Tongue (tissue), 2 donors: ENCODE measurements around the gene FGF1. TPM values are rescaled to one million over a fixed set of nuclear protein-coding genes. Genes with fewer than 3 reads are reported as not detected.
A peak's percentile ranks its signal among the peaks of the same experiment; 100 is the strongest.

Source experiments
- DNase-seq: peaks from one replicate; pipeline ENCODE4 v3.0.0-alpha.2; 2015
- total RNA-seq: library from RNA; depleted of rRNA; stranded (reverse); fragments of >200 nt; gene quantifications from one replicate; pipeline ENCODE4 v1.2.3, GENCODE V29; 2014

The FGF1 gene
- total RNA-seq = 8.7 TPM

DNA sequence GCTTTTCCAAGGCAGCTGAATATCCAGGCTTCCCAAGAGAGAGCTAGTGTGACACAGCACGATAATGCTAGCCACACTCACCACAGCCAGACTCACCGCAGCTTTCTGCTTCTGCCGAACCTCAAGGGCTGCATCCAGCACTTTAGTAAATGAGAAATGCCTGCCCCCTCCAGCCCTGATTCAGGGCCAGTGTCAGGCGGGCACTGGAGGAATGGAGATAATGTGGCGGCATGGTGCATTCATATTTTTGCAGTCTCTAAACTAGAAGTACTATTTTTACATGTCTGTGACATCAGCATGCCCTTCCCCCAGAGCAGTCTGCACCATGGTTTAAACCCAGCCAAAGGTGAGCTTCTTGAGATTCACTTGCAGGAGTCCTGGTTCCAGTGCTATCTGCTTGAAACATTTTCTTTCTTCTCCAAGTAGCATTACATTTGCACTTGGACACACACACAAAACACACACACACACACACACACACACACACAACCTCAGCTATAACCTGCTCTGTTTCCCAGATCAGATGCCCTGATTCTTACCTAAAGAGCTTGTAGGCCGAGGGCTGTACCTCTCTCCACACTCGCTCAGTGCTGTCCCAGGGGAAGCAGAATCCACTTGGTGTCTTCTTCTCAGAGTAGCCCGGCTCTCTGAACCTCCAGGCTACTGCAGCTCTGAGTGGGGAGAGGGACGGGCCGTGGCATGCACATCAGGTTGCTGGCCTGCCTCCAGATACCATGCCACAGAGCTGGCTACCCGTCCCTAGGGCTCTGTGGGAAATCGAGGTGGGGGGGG is at the start of gene FGF1:
Gene FGF1, minus strand, starts transcription at position 673 of the 792 bp plus-strand sequence. CDS start 71,963 bp downstream, outside the sequence.
- DNase-seq = peak; percentile 53

DNA sequence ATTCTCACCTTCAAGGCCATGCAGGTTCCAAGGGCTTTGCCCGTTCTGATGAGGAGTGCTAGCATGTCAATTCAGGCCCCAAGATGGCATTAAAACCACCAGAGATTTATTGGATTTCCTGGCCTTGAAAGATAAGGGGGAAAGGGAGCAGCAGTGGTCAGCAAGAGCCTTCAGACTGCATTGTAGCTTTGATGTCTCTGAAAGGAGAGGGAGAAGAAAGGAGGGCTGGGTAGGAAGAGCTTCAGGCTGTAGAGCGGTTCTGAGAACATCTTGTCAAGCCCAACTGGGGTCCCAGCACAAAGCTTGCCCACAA is 41.8 kb upstream of the FGF1 start:
- DNase-seq = no peak

DNA sequence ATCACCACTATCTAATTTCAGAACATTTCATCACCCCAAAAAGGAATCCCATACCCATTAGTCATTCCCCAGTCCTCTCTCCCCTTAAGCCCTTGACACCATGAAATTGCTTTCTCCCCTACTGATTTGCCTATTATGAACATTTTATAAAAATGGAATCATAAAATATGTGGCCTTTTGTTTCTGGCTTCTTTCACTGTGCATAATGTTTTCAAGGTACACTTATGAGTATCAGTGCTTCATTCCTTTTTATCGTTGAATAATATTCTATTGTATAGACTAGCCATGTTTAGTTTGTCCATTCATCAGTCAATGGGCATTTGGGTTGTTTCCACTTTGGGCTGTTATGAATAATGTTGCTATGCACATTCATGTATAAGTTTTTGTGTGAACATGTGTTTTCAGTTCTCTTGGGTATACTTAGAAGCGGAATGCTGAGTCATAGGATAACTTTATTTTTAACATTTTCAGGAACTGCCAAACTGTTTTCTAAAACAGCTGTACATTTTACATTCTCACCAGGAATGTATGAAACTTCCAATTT is 40.4 kb upstream of the FGF1 start:
- DNase-seq = peak; percentile 75

DNA sequence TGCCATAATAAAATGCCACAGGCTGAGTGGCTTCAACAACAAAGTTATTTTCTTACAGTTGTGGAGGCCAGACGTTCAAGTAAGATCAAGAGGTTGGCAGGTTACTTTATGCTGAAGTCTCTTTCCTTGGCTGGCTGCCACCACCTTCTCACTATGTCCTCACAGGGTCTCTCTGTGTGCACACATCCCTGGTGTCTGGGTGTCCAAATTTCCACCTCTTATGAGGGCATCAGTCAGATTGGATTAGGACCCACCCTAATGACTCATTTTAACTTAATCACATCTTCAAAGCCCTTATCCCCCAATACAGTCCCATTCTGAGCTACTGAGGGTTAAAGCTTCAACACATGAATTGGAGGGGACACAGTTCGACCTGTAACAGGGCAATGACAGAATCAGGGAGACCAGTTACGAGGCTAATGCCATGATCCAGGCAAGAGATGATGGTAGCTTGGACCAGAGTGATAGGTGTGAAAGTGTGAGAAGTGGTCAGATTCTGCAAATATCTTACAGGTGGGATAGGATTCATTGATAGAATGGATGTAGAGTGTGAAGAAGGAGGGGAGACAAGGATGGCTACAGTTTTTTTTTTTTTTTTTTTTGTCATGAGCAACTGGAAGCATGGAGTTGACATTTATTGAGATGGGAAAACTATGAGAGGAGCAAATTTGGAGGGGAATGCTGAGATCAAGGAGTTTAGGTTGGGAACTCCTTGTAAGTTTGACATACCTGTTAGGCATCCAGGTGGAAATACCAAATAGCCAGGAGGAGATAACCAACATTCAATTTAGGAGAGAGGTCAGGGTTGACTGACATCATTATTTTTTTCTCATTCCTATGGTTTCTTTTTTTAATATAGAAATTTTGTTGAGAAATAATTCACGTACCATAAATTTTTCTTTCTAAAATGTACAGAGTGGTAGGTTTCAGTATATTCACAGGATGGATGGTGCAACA is 39.6 kb upstream of the FGF1 start:
- DNase-seq = no peak

DNA sequence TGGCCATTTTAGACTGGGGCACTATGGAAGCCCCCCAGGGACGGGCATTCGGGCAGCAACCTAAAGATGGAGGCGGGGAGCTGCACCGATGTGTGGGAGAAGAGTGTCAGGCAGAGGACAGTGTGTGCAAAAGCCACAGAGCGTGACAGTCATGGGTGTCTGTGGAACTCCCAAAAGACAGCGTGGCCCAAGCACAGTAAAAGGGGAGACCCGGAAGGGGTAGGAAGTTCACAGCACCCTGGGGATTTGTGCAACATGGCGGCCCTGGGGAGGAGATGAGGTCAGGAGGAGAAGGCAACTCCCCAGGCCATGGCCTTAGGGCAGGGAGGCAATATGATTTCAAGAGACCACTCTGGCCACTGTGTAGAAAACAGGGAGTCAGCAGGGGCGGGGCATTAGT is 38.9 kb upstream of the FGF1 start:
- no peak for DNase-seq

DNA sequence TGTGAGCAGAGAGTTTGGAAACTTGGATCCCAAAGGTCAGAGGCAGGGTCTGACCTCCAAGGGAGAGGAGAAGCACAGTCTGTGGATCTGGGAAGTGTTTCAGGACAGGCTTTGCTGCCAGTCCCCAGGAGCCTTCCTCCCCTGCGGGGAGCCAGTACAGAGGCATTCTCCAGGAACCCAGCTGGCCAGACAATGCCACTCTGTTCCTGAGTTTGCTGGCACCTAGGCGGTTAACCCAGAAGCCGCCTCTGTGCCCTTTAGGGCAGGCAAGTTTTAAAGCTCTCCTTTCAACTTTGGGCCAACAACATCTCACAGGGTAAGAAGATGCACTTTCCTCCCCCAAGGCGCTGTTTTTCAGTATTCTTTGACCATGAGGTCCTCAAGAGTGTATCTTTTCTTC is 37.0 kb upstream of the FGF1 start:
- no peak for DNase-seq

DNA sequence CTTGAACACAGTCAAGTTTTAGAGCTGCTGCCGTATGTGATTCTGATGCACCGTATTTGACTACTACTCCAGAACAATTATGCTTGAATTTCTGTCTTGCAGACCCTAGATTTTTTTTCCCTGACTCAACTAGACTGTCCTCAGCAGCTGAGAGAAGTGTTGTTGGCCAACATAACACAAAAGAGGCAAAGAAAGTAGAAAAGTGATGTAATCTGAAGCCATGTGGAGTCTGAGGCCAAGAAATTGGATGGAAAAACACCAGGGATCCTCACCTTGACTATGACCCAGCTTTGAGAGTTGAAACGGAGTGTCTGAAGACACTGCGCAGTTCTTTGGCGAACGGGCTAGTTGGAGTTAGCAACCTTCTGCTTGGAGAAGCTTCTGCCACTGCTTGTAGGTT is 36.3 kb upstream of the FGF1 start:
- DNase-seq = peak; percentile 75

DNA sequence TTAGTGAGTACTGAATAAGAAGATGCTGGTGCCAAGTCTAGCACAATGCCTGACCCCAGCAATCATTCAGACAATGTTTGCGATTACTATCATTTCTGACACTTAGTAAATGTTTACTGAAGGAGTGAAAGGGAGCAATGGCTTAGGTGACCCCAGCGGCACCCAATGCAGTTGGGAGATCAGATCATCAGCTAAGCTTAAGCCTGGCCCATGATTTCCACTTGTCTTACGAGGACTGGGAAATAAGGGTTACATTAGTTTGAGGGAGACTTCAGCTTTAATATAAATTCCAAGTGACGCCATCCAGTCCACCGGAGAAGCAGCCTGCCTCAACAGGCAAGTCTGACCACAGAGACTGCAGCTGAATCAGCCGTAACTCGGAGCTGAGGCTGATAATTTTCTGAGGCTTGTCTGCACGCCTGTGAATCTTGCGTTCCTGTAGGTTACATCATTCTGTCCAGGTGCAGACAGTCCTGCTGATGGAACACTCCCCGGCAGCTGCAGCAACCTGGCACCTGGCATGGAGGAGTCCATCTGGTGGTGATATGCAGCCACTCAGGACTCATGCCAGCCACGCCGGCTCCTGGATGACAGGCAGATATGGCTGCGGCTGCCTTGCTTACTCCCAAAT is 34.9 kb upstream of the FGF1 start:
- DNase-seq = peak; percentile 60

DNA sequence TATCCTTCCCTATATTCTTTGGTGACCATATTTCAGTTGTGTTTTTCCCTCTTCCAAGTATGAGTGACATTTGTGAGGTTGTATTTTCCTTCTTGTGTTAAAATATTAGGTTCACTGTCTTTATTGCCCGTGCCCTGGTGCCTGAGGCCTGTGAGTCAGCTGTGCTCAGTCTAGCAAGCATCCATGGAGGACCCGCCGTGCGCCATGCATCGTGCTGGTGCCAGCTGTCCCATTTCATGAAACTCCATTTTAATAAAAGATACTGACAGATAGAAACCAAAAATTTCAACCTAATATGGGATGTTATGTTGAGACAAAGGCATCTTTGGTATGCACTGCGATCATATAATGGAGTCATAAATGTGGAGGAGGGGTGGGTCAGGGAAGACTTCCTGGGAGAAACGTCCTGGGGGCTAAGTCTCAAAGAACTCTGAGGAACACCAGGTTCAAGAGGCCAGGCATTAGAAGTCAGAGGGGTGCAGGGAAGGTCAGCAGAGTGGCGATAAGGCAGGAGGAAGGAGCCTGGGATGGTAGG is 34.0 kb upstream of the FGF1 start:
- DNase-seq = no peak

DNA sequence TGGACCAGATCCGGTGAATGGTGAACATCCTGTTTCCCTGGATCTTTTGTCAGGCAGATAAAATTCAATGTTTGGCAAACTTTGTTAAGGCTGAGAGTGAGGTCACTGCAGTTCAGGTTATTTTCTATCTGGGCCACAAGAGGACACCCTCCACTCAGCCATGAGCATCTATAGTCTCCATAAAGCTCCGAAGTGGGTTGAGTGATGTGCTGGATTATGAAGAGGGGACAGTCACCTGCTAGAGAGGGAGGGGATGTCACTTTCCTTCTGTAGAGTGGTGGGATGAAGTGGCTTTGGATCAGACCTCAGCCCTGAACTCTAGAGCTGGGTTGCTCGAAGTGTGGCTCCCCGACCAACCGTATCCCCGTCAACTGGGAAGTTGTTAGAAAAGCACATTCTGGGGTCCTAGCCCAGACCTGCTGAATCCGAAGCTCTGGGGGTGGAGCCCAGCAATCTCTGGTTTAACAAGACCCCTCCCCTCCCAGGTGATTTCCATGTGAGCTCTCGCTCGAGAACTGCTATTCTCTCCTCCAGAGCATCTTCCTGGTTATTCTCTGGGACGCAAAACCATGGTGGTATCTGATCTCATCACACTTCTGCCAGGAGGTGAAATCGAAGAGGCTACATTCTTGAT is 31.8 kb upstream of the FGF1 start:
- peak; percentile 80 for DNase-seq

DNA sequence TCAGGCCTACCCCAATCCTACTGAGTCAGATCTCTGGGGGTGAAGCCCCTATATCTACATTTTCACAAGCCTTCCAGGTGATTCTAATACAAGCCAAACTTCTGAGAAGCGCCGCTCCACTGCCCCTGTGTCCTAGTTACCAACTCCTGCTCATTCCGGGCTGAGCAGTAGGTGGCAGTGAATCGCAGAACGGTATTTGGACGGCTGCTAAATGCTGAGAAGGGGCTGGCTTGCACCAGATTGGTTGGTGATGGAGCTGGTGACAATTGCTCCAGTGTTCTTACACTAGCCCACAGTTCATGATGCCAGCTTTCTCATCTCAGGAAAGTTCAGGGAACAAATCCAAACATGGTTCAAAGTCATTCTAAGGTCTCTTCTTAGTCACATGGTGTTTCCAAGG is 31.1 kb upstream of the FGF1 start:
- DNase-seq = peak; percentile 73

DNA sequence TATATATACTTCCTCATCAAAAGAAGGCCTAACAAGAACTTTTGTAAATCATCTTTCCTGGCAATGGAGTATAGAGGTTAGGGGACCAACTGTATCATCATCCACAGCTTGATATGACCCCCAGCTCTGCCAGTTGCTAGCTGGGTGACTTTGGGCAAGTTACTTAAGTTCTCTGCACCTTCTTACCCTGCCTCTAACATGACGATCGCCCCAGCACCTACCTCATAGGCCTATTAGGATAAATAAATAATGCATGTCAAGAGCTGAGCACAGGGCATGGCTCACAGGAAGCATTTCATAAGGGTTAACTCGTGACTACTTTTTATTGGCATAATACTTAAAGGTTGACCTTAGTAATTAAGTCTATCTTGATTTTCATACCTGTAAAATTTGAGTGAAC is 29.4 kb upstream of the FGF1 start:
- DNase-seq = no peak

DNA sequence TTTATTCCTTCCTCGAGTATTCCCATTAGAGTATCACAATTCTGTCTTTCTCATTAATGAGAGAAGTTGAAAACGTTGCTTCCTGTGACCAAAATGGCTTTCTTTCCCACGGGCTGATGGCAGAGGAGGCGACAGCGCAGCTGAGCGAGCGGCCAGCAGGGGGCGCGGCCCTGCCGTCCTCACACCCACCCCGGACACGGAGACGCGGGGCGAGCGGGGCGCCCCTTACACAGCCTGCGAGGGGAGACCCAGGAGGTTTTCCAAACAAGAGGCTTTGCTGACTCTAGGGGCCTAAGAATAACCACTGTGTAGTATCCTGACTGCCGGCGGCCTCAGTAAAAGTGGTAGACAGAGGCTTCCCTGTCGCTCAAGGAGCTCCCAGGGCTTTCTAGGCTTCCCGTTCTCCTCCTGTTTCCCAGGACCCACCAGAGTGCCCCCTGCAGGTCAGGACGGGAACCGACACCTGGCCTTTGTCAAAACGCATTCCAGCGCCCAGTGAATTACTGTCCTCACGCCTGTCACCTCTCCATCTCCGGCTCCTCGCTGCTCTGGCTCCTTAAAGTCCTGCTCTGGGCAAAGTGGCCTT is 27.3 kb upstream of the FGF1 start:
- DNase-seq = peak; percentile 94

DNA sequence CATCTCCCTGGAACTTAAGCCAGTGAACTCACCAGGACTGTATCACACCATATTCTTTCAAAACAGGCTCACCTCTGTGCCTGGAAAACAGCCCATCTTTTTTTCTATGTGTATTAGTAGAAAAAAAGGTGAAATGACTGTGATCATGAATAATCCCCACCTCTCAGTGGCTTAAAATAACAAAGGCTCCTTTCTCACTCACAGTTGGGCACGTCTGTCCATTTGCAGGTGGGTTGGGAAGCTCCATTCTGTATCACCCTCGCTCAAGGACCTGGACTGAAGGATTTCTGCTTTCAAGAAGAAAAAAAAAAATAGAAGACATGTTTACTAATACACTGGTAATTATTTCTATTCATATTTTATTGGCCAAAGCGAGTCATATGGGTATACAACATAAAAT is 17.3 kb upstream of the FGF1 start:
- DNase-seq = no peak

DNA sequence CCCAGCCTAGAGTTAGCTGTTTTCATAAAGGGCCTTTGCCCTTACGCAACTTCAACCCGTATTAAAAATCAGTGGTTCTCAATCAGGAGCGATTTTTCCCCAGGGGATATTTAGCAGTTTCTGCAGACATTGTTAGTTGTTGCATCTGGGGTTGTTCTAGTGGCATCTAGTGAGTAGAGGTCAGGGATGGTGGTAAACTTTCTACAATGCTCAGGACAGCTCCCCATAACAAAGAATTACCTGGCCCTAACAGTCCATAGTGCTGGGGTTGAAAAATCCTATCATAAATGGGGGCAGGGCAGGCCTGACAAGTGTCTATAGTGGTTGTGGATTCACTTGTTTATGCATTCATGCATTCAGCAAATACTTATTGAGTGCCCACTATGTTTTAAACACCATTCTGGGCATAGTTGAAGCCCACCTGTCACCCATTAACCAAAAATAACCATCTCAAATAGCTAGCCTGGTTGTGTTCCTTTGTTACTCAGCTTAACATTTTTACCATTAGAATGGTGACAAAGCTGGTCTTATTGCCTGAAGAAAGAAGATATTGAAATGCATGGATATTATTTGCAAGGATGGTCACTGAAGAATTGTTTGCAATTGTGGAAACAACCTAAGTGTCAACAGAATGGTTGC is 15.9 kb upstream of the FGF1 start:
- DNase-seq = no peak

DNA sequence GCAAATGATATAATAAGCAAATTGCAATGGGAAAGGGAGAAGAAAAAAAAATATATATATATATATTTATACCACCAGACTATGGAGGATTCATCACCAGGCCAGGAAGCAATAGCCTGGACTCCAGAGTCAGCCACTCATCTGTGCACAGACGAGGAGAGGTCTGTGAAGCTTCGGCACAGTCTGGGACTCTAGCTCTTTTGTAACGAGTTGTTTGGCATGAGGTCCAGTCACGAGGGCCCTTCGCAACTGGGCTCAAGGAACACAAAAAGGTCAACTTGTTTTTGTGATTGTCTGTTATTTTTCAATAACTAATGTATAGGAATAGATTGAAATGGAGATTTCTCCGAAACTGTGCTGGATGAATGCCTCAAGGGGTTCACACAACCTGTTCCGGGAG is 14.7 kb upstream of the FGF1 start:
- no peak for DNase-seq

DNA sequence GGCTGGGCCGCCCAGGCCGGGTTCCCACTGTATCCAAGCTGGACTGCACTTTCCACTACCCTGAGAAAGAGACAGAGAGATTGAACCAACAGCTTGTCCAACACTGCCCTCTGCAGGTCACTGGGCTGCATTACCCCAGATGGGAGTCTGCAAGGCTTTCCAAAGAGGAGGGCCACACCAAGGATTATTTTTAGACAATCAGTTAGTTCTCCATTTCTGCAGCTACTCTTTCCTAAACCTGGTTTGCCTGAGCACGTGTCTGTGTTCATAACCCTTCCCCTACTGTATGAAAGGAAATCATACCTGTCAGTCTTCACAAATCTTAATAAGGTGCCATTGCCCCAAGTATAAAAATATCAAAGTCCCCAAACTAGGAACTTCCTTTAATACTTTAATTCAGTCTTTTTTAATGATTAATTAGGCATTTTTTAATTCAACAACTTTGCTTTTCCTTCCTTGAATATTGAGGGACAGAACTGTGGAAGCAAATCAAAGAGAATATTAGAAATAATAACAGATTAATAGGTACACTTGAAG is 13.4 kb upstream of the FGF1 start:
- DNase-seq = peak; percentile 96

DNA sequence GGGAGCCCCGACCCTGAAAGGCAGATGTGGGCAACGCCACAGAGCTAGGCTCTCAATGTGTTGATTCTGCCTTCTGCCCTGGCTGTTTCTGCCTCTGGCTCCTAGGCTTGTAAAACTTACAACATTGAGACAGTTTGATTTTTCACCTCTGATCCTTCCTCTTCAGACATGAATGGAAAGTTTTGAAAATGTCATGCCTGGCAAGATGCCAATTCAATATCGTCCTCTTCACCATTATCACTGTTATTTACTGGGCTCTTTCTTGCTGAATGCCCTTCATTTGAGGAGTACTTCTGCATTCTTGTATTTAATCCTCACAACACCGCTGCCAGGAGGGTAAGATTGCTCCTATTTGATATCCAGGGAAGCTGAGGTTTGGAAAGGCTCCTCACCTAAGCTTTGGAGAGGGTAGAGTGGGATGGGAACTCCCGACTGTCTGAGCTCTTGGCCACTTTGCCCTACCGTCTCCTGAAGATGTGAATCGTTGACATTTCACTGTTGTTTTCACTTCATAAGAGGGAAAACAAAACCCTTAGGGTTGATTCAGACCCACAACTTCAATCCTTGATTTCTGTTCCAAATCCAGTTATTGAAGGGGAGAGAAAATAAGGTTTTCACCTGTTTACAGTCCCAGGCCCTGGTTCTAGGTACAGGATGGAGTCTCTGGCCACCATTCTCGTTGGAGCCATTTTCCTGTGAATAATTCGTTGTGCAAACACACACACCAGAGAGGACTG is 12.7 kb upstream of the FGF1 start:
- no peak for DNase-seq

DNA sequence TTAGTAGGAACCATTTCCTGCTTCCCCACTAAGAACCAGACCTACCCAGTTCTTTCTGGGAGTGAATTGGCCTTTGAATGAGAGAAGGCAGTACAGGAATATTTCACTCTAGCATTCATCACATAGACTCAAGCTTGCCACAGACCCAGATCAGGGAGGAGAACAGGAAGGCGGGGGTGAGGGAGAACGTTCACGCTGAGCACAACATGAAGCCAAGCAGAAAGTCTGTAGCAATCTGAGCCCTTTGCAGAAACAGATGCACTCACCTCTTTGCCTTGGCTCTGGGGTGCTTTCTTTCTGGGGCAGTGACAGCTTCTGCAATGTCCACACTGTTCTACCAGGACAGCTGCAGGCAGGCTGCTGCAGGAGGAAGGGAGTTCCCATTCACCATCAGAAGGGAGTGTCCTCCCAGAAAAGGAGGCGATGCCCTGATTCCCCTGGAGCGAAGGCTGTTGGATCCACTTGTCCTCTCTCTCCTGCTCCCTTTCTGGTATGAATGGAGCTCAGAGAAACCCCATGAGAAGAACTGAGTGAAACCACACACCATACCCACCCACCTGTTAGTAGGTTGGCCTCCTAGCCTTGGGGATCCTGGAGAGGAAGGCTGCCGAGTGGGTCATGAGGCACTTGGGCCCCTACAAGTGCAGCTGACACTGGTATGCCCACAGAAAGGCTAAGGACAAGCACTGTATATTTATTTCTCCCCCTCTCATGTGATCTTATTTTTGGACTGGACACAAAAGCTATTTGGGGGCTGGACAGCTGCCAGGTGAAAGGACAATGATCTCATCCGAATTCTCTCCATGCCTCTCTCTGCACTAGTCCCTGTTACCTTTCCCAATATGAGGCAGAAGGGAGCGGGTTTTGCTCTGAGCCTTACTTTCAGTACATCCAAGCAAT is 11.7 kb upstream of the FGF1 start:
- DNase-seq = peak; percentile 91
